Adrenal gland (tissue), 12 donors: ENCODE results near the gene NAP1L1. TPM values are rescaled to one million over a fixed set of nuclear protein-coding genes. Genes with fewer than 3 reads are reported as not detected.

ENCODE experiments used
- DNase-seq, 7 donors: peaks; one replicate each; pipeline ENCODE4 v3.0.0-alpha.2; 2019 to 2020
- H3K27ac ChIP-seq, 5 donors: fragments of 200-600 bp; sonication (generic) in 4 of 5; 1 replicate in 3 of 5; 2 replicates in 2 of 5; pipeline versions ENCODE4 v1.5.1 to v1.8.0; 2016 to 2020; ENCODE audit warnings: mild to moderate bottlenecking in 1 of 5
- H3K27me3 ChIP-seq: fragments of 200-600 bp; 2 replicates; pipeline ENCODE4 v1.8.0; 2021
- H3K36me3 ChIP-seq, 2 donors: fragments of 200-600 bp; replicated peaks in 1 of 2; 1 replicate in 1 of 2; 2 replicates in 1 of 2; pipeline versions ENCODE4 v1.5.1 to v1.8.0; 2018 to 2022
- H3K4me1 ChIP-seq, 2 donors: fragments of 200-600 bp; replicated peaks in 1 of 2; 1 replicate in 1 of 2; 2 replicates in 1 of 2; pipeline versions ENCODE4 v1.5.1 to v1.8.0; 2018 to 2021
- H3K4me3 ChIP-seq, 4 donors: fragments of 200-600 bp; sonication (generic) in 3 of 4; one replicate each; pipeline ENCODE4 v1.5.1; 2016 to 2018
- H3K9me3 ChIP-seq, 3 donors: fragments of 200-600 bp; sonication (generic) in 1 of 3; replicated peaks in 1 of 3; 1 replicate in 2 of 3; 2 replicates in 1 of 3; pipeline versions ENCODE4 v1.5.1 to v1.8.0; 2016 to 2021
- POLR2A ChIP-seq, 2 donors: fragments of 450-650 bp; IDR thresholded peaks; one replicate each; pipeline ENCODE4 v1.6.1; 2017; ENCODE audit warnings: antibody characterized with exemption in 2 of 2, mild to moderate bottlenecking in 2 of 2, moderate library complexity in 1 of 2
- WGBS, 4 donors: extraction: QIAGEN DNeasy Blood & Tissue Kit in 2 of 4; methylation state at CpG; one replicate each; pipeline versions ENCODE4 v1.1.5 to v1.1.7; 2013 to 2017; 5-methylcytosine and 5-hydroxymethylcytosine counted together
- intact Hi-C, 2 donors: fragments of 100-400 bp; cut with DNase I; formaldehyde crosslinking; loops; one replicate each; pipeline versions ENCODE4 v1.14.1 to v1.15.0; 2022 to 2023
- polyA plus RNA-seq, 3 donors: library from polyadenylated mRNA; stranded (reverse); fragments of 200-250 nt in 2 of 3; fragments of 350-450 nt in 1 of 3; fragmentation: Illumina TruSeq in 1 of 3; extraction: RNeasy Lipid Tissue Mini Kit (QIAGEN cat#74804) in 1 of 3; gene quantifications; one replicate each; pipeline ENCODE4 v1.2.3, GENCODE V29; 2013 to 2014
- total RNA-seq, 9 donors: library from RNA; depleted of rRNA in 4 of 9; stranded (reverse); fragments of >200 nt in 4 of 9; fragments of 120-200 nt in 1 of 9; fragmentation: NEBNext Ultra II Directional in 1 of 9; extraction: Animal tissue kit (Norgen Biotek cat#: 25700) in 1 of 9; gene quantifications; one replicate each; pipeline versions ENCODE4 v1.1.0 to v1.2.4, GENCODE V29; 2013 to 2023
- TF ChIP-seq, protein P1 (sequence below), 6 experiments: fragments of 450-650 bp in 4 of 6; fragments of 200-600 bp in 2 of 6; sonication (generic) in 1 of 6; IDR thresholded peaks; 1 replicate in 5 of 6; 2 replicates in 1 of 6; pipeline versions ENCODE4 v1.5.1 to v1.8.0; 2016 to 2021; ENCODE audit warnings: antibody characterized with exemption in 6 of 6, mild to moderate bottlenecking in 2 of 6, moderate library complexity in 1 of 6
- donor health status: healthy with polysubstance abuse.
- donor health status: Bipolar disorder and iron deficiency.
- donor health status: DM: yes; HTN: yes; CAD: no.
- donor health status: DM: no; HTN: no; CAD: no.
- donor health status: DM: no; HTN: no; CAD: no.
- donor health status: DM: yes; HTN: yes; CAD: no.

The NAP1L1 gene
- total and polyA plus RNA-seq, 12 donors = 216 to 518 (median 347) TPM

DNA sequence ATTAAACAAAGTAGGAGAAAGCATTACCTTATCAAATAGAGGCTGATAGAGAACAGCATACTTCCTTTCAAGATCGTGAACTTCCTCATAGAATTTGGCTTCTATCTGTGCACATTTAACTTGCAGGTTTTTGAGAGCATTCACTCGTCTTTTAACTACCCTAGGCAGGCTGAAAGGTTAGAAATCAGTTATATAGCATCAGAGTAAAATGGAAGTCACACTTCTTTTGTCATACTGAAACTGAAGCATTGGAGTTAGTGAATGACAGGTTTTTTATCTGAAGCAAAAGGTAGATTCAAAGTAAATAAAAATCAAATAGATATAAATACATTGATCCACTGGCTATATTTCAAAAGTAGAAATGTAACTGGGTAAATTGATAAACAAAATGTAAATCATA is 24.4 kb downstream of the NAP1L1 start:
- peaks cover 0 to 8% of the 10 kb centered on the region in 2 donors for H3K36me3 ChIP-seq
- H3K4me1 ChIP-seq = no peaks in the 10 kb centered on the region
- no peak overlapping the region for H3K4me3 ChIP-seq
- 38 to 56% (median 52%) methylated on average over 2 of the region's 2 CpGs for WGBS, 4 donors
- H3K27ac ChIP-seq = no peak overlapping the region
- peaks cover 0 to 4% (median 0%) of the 10 kb centered on the region in 3 donors for H3K9me3 ChIP-seq
- no peak for DNase-seq
- H3K27me3 ChIP-seq = no peaks in the 10 kb centered on the region
- TF ChIP-seq POLR2A (IDR thresholded peaks at IDR 0.05) = no peak
- TF ChIP-seq, protein P1, sequence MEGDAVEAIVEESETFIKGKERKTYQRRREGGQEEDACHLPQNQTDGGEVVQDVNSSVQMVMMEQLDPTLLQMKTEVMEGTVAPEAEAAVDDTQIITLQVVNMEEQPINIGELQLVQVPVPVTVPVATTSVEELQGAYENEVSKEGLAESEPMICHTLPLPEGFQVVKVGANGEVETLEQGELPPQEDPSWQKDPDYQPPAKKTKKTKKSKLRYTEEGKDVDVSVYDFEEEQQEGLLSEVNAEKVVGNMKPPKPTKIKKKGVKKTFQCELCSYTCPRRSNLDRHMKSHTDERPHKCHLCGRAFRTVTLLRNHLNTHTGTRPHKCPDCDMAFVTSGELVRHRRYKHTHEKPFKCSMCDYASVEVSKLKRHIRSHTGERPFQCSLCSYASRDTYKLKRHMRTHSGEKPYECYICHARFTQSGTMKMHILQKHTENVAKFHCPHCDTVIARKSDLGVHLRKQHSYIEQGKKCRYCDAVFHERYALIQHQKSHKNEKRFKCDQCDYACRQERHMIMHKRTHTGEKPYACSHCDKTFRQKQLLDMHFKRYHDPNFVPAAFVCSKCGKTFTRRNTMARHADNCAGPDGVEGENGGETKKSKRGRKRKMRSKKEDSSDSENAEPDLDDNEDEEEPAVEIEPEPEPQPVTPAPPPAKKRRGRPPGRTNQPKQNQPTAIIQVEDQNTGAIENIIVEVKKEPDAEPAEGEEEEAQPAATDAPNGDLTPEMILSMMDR (IDR thresholded peaks at IDR 0.05) = no peak
- intact Hi-C loops = no loop called here

DNA sequence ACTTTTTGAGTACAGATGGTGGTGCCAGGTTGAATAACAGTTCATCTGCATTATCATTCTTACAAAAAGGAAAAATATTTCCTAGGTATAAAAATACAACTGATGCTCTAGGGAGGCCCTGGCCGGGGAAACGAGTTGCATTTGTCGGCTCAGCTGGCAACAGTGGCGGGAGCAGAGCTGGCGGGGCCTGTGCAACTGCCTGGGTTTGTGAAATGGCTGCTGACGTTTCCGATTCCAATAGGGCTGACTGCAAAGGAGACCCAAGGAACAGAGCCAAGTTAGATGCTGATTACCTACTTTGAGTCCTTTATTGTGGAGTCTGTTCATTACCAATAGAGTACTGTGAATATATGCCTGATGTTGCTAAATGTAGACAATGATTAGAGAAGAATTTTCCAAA is 27.2 kb downstream of the NAP1L1 start:
- Histone ChIP-seq H3K4me3 (no peak overlapping the region), H3K4me1 (no peaks in the 10 kb centered on the region), H3K9me3 (no peaks in the 10 kb centered on the region), H3K27me3 (no peaks in the 10 kb centered on the region), H3K27ac (peak overlapping the region in 3 of 5 donors; percentile 0 to 52 (median 28)), H3K36me3 (peaks cover 0 to 35% of the 10 kb centered on the region in 2 donors)
- WGBS, 4 donors = 88 to 94% (median 90%) methylated on average over 7 of the region's 7 CpGs
- intact Hi-C loops = no loop called here
- TF ChIP-seq, protein P1 (IDR thresholded peaks at IDR 0.05) = no peak
- no peak for TF ChIP-seq POLR2A (IDR thresholded peaks at IDR 0.05)
- peak in 1 of 7 donors; percentile 21 for DNase-seq

DNA sequence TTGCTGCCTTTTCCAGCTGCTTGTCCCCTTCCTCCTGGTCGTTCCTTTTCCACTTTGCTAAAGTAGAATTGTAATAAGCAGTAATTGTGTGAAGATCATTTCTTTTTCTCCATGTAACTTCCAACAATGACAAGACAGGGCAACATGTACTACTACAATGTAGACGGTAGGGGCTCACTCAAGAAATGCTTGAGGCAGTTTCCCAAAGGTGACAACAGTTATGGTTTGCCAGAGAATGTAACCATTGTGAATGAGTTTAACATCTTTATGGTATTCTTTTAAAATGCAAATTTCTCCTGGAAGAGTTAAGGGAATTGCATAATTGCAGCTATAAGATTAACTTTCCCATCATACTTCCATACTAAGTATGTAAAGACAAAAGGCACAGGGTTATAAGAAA is 29.1 kb downstream of the NAP1L1 start:
- 81 to 92% (median 88%) methylated on average over 2 of the region's 2 CpGs for WGBS, 4 donors
- Histone ChIP-seq H3K36me3 (peaks cover 0 to 49% of the 10 kb centered on the region in 2 donors), H3K27me3 (no peaks in the 10 kb centered on the region), H3K4me3 (no peak overlapping the region), H3K9me3 (no peaks in the 10 kb centered on the region), H3K27ac (no peak overlapping the region), H3K4me1 (no peaks in the 10 kb centered on the region)
- no peak for DNase-seq
- TF ChIP-seq POLR2A (IDR thresholded peaks at IDR 0.05) = no peak
- TF ChIP-seq, protein P1 (IDR thresholded peaks at IDR 0.05) = no peak
- intact Hi-C loops = no loop called here

DNA sequence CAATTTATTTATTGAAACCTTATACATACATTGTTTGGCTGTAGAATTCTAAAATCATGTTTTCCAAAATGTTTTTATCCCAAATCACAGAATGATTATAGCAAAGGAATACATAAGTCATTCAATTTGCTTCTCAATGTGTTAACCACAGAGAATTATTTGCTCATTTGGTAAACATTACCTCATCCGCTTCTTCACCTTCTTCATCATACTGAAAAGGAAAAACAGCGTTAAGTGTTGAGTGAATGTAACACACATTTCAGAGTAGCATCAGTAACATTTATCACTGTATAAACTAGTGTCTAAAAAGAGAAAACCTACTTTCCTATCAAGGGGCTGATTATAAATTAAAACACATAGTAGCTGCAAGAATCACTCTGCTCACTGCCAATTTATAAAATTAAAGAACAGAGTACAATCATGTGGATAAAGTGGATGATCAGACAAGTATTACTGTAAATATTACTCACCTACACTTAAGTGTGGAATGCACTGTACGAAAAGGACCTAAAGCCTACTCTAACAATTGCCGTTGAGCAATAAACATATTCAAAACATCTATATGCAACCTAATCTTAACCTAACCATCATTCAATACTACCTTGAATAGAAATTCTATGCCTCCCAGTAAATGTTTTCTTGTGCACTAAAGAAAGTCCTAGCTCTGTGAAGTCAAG is 34.8 kb downstream of the NAP1L1 start:
- WGBS, 4 donors = 90 to 95% (median 94%) methylated on average over 4 of the region's 4 CpGs
- Histone ChIP-seq H3K4me3 (no peak overlapping the region), H3K4me1 (no peaks in the 10 kb centered on the region), H3K36me3 (peaks cover 0 to 70% of the 10 kb centered on the region in 2 donors), H3K27me3 (no peaks in the 10 kb centered on the region), H3K27ac (no peak overlapping the region), H3K9me3 (no peaks in the 10 kb centered on the region)
- TF ChIP-seq POLR2A (IDR thresholded peaks at IDR 0.05) = no peak
- no peak for DNase-seq
- intact Hi-C loops = no loop called here

DNA sequence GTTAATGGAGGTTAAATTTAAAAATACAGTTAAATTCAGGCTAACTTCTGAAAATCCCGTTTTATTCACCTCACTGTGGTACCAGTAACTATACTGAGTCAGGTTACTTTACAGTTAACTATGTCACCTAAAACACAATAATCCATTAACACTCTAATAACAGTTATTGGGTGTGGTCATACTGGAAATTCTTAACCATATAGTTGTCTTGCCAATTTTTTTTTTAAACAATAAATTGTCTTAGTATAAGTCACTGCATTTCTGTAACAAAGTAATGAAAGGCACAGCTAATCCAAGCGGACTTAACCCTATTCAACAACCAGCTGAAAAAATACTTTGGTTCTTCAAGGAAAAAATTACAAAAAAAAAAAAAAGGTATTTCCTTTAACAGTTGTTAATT is 36.7 kb downstream of the NAP1L1 start:
- no peaks in the 10 kb centered on the region for H3K9me3 ChIP-seq
- no peaks in the 10 kb centered on the region for H3K4me1 ChIP-seq
- DNase-seq = no peak
- no peak for TF ChIP-seq POLR2A (IDR thresholded peaks at IDR 0.05)
- TF ChIP-seq, protein P1 (IDR thresholded peaks at IDR 0.05) = no peak
- H3K4me3 ChIP-seq = no peak overlapping the region
- no peak overlapping the region for H3K27ac ChIP-seq
- H3K27me3 ChIP-seq = no peaks in the 10 kb centered on the region
- 86 to 92% (median 91%) methylated on average over 2 of the region's 2 CpGs for WGBS, 4 donors
- peaks cover 0 to 50% of the 10 kb centered on the region in 2 donors for H3K36me3 ChIP-seq
- intact Hi-C loops = no loop called here
